IPS-15b (cell line): ENCODE measurements around the gene EMD.

ENCODE experiments used
- H3K27me3 ChIP-seq: one replicate; pipeline ENCODE4 v1.6.1; 2013; ENCODE audit warnings: low read length; ENCODE audit not compliant: control insufficient read depth, insufficient read depth
- H3K36me3 ChIP-seq: one replicate; pipeline ENCODE4 v1.6.1; 2013; ENCODE audit warnings: low read length; ENCODE audit not compliant: control insufficient read depth, insufficient read depth
- H3K4me1 ChIP-seq: one replicate; pipeline ENCODE4 v1.6.1; 2013; ENCODE audit warnings: mild to moderate bottlenecking, low read length; ENCODE audit not compliant: control insufficient read depth, insufficient read depth
- H3K4me3 ChIP-seq: one replicate; pipeline ENCODE4 v1.5.1; 2013; ENCODE audit warnings: low read depth, low read length
- H3K9ac ChIP-seq: one replicate; pipeline ENCODE4 v1.6.1; 2013; ENCODE audit warnings: low read depth, mild to moderate bottlenecking, low read length
- H3K9me3 ChIP-seq: one replicate; pipeline ENCODE4 v1.6.1; 2013; ENCODE audit warnings: mild to moderate bottlenecking, low read length; ENCODE audit not compliant: control insufficient read depth, insufficient read depth

The EMD gene

GRCh38 chrX:154419189-154419588 lies 40.1 kb downstream of the EMD start:
- H3K27me3 ChIP-seq, result no peaks in the 10 kb centered on the region
- H3K4me1 ChIP-seq, result no peaks in the 10 kb centered on the region
- no peak overlapping the region for H3K4me3 ChIP-seq
- no peaks in the 10 kb centered on the region for H3K9me3 ChIP-seq
- no peak overlapping the region for H3K9ac ChIP-seq
- peaks cover 14% of the 10 kb centered on the region for H3K36me3 ChIP-seq

GRCh38 chrX:154419688-154420401 lies 40.8 kb downstream of the EMD start:
- Histone ChIP-seq H3K27me3 (no peaks in the 10 kb centered on the region), H3K36me3 (peaks cover 14% of the 10 kb centered on the region), H3K9ac (no peak overlapping the region), H3K9me3 (no peaks in the 10 kb centered on the region), H3K4me1 (no peaks in the 10 kb centered on the region), H3K4me3 (no peak overlapping the region)

- H3K9me3 ChIP-seq, result no peaks in the 10 kb centered on the region
- peaks cover 14% of the 10 kb centered on the region for H3K36me3 ChIP-seq
- no peaks in the 10 kb centered on the region for H3K4me1 ChIP-seq
- H3K9ac ChIP-seq, result no peak overlapping the region
- H3K27me3 ChIP-seq, result no peaks in the 10 kb centered on the region
- no peak overlapping the region for H3K4me3 ChIP-seq
These were observed 41.3 kb downstream of the EMD start for GRCh38 chrX:154420402-154420756.

- Histone ChIP-seq H3K4me1 (no peaks in the 10 kb centered on the region), H3K4me3 (no peak overlapping the region), H3K9me3 (no peaks in the 10 kb centered on the region), H3K36me3 (peaks cover 6% of the 10 kb centered on the region), H3K9ac (no peak overlapping the region), H3K27me3 (no peaks in the 10 kb centered on the region)
These were observed 48.0 kb downstream of the EMD start for GRCh38 chrX:154426916-154427770.

- Histone ChIP-seq H3K36me3 (peaks cover 11% of the 10 kb centered on the region), H3K27me3 (no peaks in the 10 kb centered on the region), H3K9me3 (no peaks in the 10 kb centered on the region), H3K4me3 (peak within 1 kb of the TSS; percentile 55), H3K9ac (no peak within 1 kb of the TSS), H3K4me1 (no peaks in the 10 kb centered on the region)
These were observed 49.4 kb downstream of the EMD start, which contains the start of gene ATP6AP1 for GRCh38 chrX:154428176-154429171. Gene ATP6AP1 (plus strand): TSS chrX:154428677. CDS start chrX:154428693, 16 bp downstream.

GRCh38 chrX:154429711-154430110 lies 50.6 kb downstream of the EMD start:
- Histone ChIP-seq H3K27me3 (no peaks in the 10 kb centered on the region), H3K4me1 (no peaks in the 10 kb centered on the region), H3K9me3 (no peaks in the 10 kb centered on the region), H3K4me3 (no peak overlapping the region), H3K36me3 (peaks cover 11% of the 10 kb centered on the region), H3K9ac (no peak overlapping the region)

- Histone ChIP-seq H3K27me3 (no peaks in the 10 kb centered on the region), H3K9ac (no peak overlapping the region), H3K4me3 (no peak overlapping the region), H3K9me3 (no peaks in the 10 kb centered on the region), H3K36me3 (peaks cover 15% of the 10 kb centered on the region), H3K4me1 (no peaks in the 10 kb centered on the region)
These were observed 51.4 kb downstream of the EMD start for GRCh38 chrX:154430479-154430878.

- Histone ChIP-seq H3K9ac (no peak overlapping the region), H3K36me3 (peaks cover 16% of the 10 kb centered on the region), H3K9me3 (no peaks in the 10 kb centered on the region), H3K4me3 (no peak overlapping the region), H3K4me1 (no peaks in the 10 kb centered on the region), H3K27me3 (no peaks in the 10 kb centered on the region)
These were observed 51.8 kb downstream of the EMD start for GRCh38 chrX:154430916-154431315.
